OCI-LY3 (cell line): ENCODE results near the gene TESK2.
A peak's percentile ranks its signal among the peaks of the same experiment; 100 is the strongest.
"Not testable (repeated sequence)": the region's sequence is repeated elsewhere in the genome, so short reads cannot be mapped to it uniquely, and the experiment has no call there.

Source experiments
- H2AFZ ChIP-seq: fragments of 200-600, 300-600 bp; shearing (Covaris generic); 2 replicates; pipeline ENCODE4 v1.6.0; 2014; ENCODE audit warnings: antibody characterized with exemption, low read depth, low read length
- H3K27ac ChIP-seq: fragments of 200-600, 300-600 bp; sonication (generic); 2 replicates; pipeline ENCODE4 v1.5.1; 2014; ENCODE audit warnings: mild to moderate bottlenecking, low read length, moderate library complexity, mixed read lengths
- H3K27me3 ChIP-seq: fragments of 200-600, 300-600 bp; sonication (generic); 2 replicates; pipeline ENCODE4 v1.6.1; 2014; ENCODE audit warnings: low read depth, low read length, mixed read lengths
- H3K36me3 ChIP-seq: fragments of 200-600, 300-600 bp; sonication (generic); replicated peaks from 2 replicates; pipeline ENCODE3; 2014; ENCODE audit warnings: low read depth, low read length, mixed read lengths
- H3K4me1 ChIP-seq: fragments of 300-600, 200-600 bp; sonication (generic); 2 replicates; pipeline ENCODE4 v1.6.1; 2014; ENCODE audit warnings: low read length, mixed read lengths
- H3K4me2 ChIP-seq: fragments of 200-600, 300-600 bp; sonication (generic); 2 replicates; pipeline ENCODE4 v1.6.1; 2014; ENCODE audit warnings: low read length, mixed read lengths
- H3K4me3 ChIP-seq: fragments of 300-600, 200-600 bp; sonication (generic); 2 replicates; pipeline ENCODE4 v1.5.1; 2014; ENCODE audit warnings: antibody characterized with exemption, mild to moderate bottlenecking, low read length, moderate library complexity
- H3K79me2 ChIP-seq: fragments of 300-600, 200-600 bp; shearing (Covaris generic); 2 replicates; pipeline ENCODE4 v1.6.1; 2014; ENCODE audit warnings: mild to moderate bottlenecking, low read length, mixed read lengths
- H3K9ac ChIP-seq: fragments of 300-600, 200-600 bp; shearing (Covaris generic); 2 replicates; pipeline ENCODE4 v1.6.0; 2014; ENCODE audit warnings: mild to moderate bottlenecking, low read length, moderate library complexity
- H3K9me3 ChIP-seq: fragments of 200-600, 300-600 bp; shearing (Covaris generic); 2 replicates; pipeline ENCODE4 v1.6.1; 2014; ENCODE audit warnings: low read length, mixed read lengths; ENCODE audit not compliant: insufficient read depth
- H4K20me1 ChIP-seq: fragments of 200-600, 300-600 bp; sonication (generic); 2 replicates; pipeline ENCODE4 v1.6.1; 2016; ENCODE audit warnings: low read length, mixed read lengths; ENCODE audit not compliant: insufficient read depth
- CTCF ChIP-seq: fragments of 200-600, 300-600 bp; sonication (generic); IDR thresholded peaks from 2 replicates; pipeline ENCODE4 v1.5.1; 2014; ENCODE audit warnings: antibody characterized with exemption, low read length, low read depth
- EZH2phosphoT487 ChIP-seq: fragments of 200-600 bp; shearing (Covaris generic); IDR thresholded peaks from 2 replicates; pipeline ENCODE4 v1.6.1; 2018; ENCODE audit warnings: antibody characterized with exemption, mixed run types, low read depth

TESK2 gene

GRCh38 chr1:45490121-45490625 lies 790 bp downstream of the TESK2 start:
- TF ChIP-seq CTCF: no peak
- TF ChIP-seq EZH2phosphoT487: no peak
- Histone ChIP-seq H3K27me3 (peaks cover 17% of the 10 kb centered on the region), H3K36me3 (no peaks in the 10 kb centered on the region), H2AFZ (peak overlapping the region; percentile 48; the same call in 1 of the 2 replicates), H3K4me3 (peak overlapping the region; percentile 95), H4K20me1 (no peaks in the 10 kb centered on the region), H3K4me2 (peak overlapping the region; percentile 100), H3K9ac (peak overlapping the region; percentile 76), H3K79me2 (no peaks in the 10 kb centered on the region), H3K4me1 (peaks cover 17% of the 10 kb centered on the region), H3K9me3 (no peaks in the 10 kb centered on the region), H3K27ac (no peak overlapping the region)

DNA sequence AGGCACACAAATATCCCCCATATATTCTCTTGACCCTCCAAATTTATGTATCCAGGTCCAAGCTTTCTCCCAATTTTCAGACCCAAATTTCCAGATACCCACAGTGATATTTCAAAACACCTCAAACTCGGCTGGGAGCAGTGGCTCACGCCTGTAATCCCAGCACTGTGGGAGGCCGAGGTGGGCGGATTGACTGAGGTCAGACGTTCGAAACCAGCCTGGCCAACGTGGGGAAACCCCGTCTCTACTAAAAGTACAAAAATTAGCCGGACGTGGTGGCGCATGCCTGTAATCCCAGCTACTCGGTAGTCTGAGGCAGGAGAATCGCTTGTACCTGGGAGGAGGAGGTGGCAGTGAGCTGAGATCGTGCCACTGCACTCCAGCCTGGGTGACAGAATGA lies 1.6 kb downstream of the TESK2 start:
- Histone ChIP-seq H3K9ac (peak overlapping the region; percentile 76; the same call in 1 of the 2 replicates), H3K27me3 (peaks cover 17% of the 10 kb centered on the region), H3K4me1 (peaks cover 17% of the 10 kb centered on the region), H3K4me2 (peak overlapping the region; percentile 100), H3K4me3 (peak overlapping the region; percentile 95)
- H2AFZ ChIP-seq, H3K36me3 ChIP-seq, H4K20me1 ChIP-seq, H3K9me3 ChIP-seq, H3K79me2 ChIP-seq, H3K27ac ChIP-seq: not testable (repeated sequence)

GRCh38 chr1:45488666-45489377 lies 2.1 kb downstream of the TESK2 start:
- H3K4me3 ChIP-seq: peak overlapping the region; percentile 95
- no peak for TF ChIP-seq EZH2phosphoT487
- TF ChIP-seq CTCF: no peak
- H3K36me3 ChIP-seq: no peaks in the 10 kb centered on the region

GRCh38 chr1:45485949-45486348 lies 5.0 kb downstream of the TESK2 start:
- no peaks in the 10 kb centered on the region for H3K79me2 ChIP-seq
- TF ChIP-seq EZH2phosphoT487: no peak
- no peak for TF ChIP-seq CTCF
- H3K4me2 ChIP-seq: no peak overlapping the region
- H4K20me1 ChIP-seq: no peaks in the 10 kb centered on the region
- H3K27me3 ChIP-seq: peaks cover 17% of the 10 kb centered on the region
- H3K27ac ChIP-seq: no peak overlapping the region
- H3K4me3 ChIP-seq: no peak overlapping the region
- peaks cover 12% of the 10 kb centered on the region for H3K4me1 ChIP-seq
- H3K9me3 ChIP-seq: no peaks in the 10 kb centered on the region
- H3K36me3 ChIP-seq: no peaks in the 10 kb centered on the region
- no peak overlapping the region for H2AFZ ChIP-seq
- no peak overlapping the region for H3K9ac ChIP-seq

More at GRCh38 chr1:45488666-45489377, 2.1 kb downstream of the TESK2 start:
- Histone ChIP-seq H3K4me1 (peaks cover 17% of the 10 kb centered on the region), H3K27me3 (peaks cover 17% of the 10 kb centered on the region), H4K20me1 (no peaks in the 10 kb centered on the region), H3K79me2 (no peaks in the 10 kb centered on the region), H2AFZ (no peak overlapping the region), H3K27ac (no peak overlapping the region), H3K9me3 (no peaks in the 10 kb centered on the region), H3K9ac (no peak overlapping the region), H3K4me2 (peak overlapping the region; percentile 100)
